ENCODE data around the gene HGFAC.
A peak's percentile ranks its signal among the peaks of the same experiment; 100 is the strongest.

The HGFAC gene

GRCh38 chr4:3495204-3495975 is 53.6 kb downstream of the HGFAC start:
- Histone ChIP-seq H3K9me3 (replicated peaks in 1 of 11) (no peaks in the 10 kb centered on the region), H3K4me2 (peak overlapping the region in 5 of 11 experiments; percentile 49 to 67 (median 50); a peak in 5 of 22 replicates), H3K36me3 (peaks cover 0 to 3% (median 0%) of the 10 kb centered on the region in 11 experiments; a peak in 4 of 22 replicates), H4K20me1 (peaks cover 8 to 86% (median 64%) of the 10 kb centered on the region in 11 experiments; a peak in 20 of 22 replicates), H3K4me1 (peaks cover 10 to 43% (median 28%) of the 10 kb centered on the region in 10 experiments; a peak in 17 of 20 replicates), H3K9ac (no peak overlapping the region), H3K4me3 (no peak overlapping the region), H3K27me3 (peaks cover 8 to 43% (median 24%) of the 10 kb centered on the region in 11 experiments; a peak in 18 of 22 replicates), H3K27ac (no peak overlapping the region)
- no peak for TF ChIP-seq Cebpa-rat (IDR thresholded peaks at IDR 0.05)

DNA sequence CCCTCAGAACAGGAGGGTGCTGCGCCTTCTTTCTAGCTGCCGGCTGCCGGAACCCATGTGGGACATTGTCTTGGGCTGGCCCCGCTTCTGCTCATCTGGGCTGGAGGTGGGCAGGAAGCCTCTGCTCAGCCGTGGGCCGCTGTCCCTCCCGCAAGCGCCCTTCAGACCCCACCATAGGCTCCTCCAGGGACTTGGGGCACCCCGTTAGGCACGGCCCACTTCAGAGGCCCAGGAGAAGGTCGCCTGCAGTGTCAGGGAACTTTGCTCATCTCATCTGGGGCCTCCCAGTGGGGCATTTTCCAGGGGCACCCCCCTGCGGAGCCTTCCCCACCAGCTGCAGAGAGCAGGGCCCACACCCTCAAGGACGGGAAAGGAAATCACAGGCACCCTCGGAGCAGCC is 54.3 kb downstream of the HGFAC start:
- no peak overlapping the region for H3K4me3 ChIP-seq
- H3K27ac ChIP-seq, result no peak overlapping the region
- H4K20me1 ChIP-seq, result peaks cover 14 to 92% (median 70%) of the 10 kb centered on the region in 11 experiments; a peak in 21 of 22 replicates
- H3K36me3 ChIP-seq, result peaks cover 0 to 10% (median 4%) of the 10 kb centered on the region in 11 experiments; a peak in 9 of 22 replicates
- peaks cover 10 to 43% (median 28%) of the 10 kb centered on the region in 10 experiments; a peak in 17 of 20 replicates for H3K4me1 ChIP-seq
- H3K9me3 ChIP-seq (replicated peaks in 1 of 11), result no peaks in the 10 kb centered on the region
- no peak for TF ChIP-seq Cebpa-rat (IDR thresholded peaks at IDR 0.05)
- H3K4me2 ChIP-seq, result peak overlapping the region in 8 of 11 experiments; percentile 16 to 63 (median 36); a peak in 13 of 22 replicates
- no peak overlapping the region for H3K9ac ChIP-seq
- H3K27me3 ChIP-seq, result peaks cover 8 to 43% (median 24%) of the 10 kb centered on the region in 11 experiments; a peak in 18 of 22 replicates

GRCh38 chr4:3497095-3497494 is 55.3 kb downstream of the HGFAC start:
- H3K4me3 ChIP-seq, result no peak overlapping the region
- H3K36me3 ChIP-seq, result peaks cover 0 to 20% (median 11%) of the 10 kb centered on the region in 11 experiments; a peak in 17 of 22 replicates
- peaks cover 8 to 42% (median 22%) of the 10 kb centered on the region in 11 experiments; a peak in 18 of 22 replicates for H3K27me3 ChIP-seq
- no peak overlapping the region for H3K27ac ChIP-seq
- peak overlapping the region in 3 of 11 experiments; percentile 12 to 45 (median 15); a peak in 2 of 22 replicates for H3K4me2 ChIP-seq
- no peaks in the 10 kb centered on the region for H3K9me3 ChIP-seq (replicated peaks in 1 of 11)
- no peak for TF ChIP-seq Cebpa-rat (IDR thresholded peaks at IDR 0.05)
- H3K9ac ChIP-seq, result no peak overlapping the region
- H3K4me1 ChIP-seq, result peaks cover 10 to 46% (median 29%) of the 10 kb centered on the region in 10 experiments; a peak in 17 of 20 replicates
- peaks cover 25 to 97% (median 77%) of the 10 kb centered on the region in 11 experiments for H4K20me1 ChIP-seq

DNA sequence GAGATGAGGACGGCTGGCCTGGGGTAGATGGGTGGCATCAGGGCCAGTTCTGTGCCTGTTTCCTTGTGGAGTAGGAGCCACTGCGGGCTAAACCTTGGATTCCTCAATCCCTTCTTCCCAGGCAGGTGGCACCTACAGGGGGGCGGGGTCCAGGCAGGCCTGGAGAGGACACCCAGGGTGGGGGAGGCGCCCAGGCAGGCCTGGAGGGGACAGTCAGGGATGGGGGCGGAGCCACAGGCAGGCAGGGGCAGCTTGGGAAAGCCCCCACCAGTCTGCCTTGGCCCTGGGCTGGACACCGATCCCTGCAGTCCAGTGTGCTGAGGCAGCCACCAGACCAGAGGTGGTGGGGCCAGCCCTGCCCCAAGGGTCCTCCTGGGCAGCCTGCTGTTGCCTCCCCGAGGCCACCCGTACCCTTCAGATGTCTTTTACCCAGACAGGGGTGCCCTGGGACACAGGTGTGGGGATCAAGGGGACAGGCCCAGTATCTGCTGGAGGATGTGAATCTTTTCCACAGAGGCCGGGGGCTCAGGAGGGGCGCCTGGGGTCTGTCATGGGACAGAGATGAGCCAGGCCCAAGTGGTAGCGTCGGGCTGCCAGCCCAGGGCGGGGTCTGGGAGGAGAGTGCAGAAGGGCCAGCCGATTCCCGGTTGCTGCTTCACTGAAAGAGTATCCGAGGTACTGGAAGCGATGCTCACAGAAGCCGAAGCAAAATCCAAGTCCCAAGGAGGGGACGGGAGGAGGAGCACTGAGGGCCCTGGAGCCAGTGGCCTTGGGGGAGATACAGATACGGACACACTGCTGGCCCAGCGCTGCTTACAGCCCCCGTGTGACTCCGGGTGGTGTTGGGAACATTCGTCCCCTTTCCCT is 56.0 kb downstream of the HGFAC start:
- no peak overlapping the region for H3K4me3 ChIP-seq
- H3K36me3 ChIP-seq, result peaks cover 2 to 27% (median 15%) of the 10 kb centered on the region in 11 experiments; a peak in 21 of 22 replicates
- peaks cover 10 to 51% (median 33%) of the 10 kb centered on the region in 10 experiments; a peak in 17 of 20 replicates for H3K4me1 ChIP-seq
- H3K27ac ChIP-seq, result no peak overlapping the region
- H3K4me2 ChIP-seq, result peak overlapping the region in 2 of 11 experiments; percentile 12 to 15; a peak in 2 of 22 replicates
- no peak for TF ChIP-seq Cebpa-rat (IDR thresholded peaks at IDR 0.05)
- H3K27me3 ChIP-seq, result peaks cover 7 to 42% (median 22%) of the 10 kb centered on the region in 11 experiments; a peak in 18 of 22 replicates
- peaks cover 31 to 100% (median 84%) of the 10 kb centered on the region in 11 experiments for H4K20me1 ChIP-seq
- H3K9me3 ChIP-seq (replicated peaks in 1 of 11), result no peaks in the 10 kb centered on the region
- 0 out of 22 replicates have a peak overlapping the region, but pooled peaks of 1 of the 11 experiments have one; percentile 3 for H3K9ac ChIP-seq

DNA sequence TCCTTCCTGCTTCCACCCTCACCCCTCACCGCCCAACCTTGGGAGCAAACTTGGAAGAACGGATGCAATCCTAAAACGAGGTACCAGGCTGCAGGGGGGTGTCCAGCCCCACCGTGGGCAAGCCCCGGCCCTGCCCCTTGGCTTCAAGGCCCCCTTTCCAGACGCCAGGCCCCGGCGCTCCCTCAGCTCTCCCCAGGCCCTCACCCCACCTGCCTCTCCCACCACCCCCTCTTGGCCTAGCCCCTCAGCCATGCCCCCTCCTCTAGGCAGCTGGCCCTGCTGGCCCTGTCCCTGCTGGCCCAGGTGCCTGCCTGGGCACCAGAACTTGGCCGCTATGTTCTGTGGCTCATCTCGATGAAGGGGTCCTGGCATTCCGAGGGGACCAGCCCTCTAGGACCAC is 56.6 kb downstream of the HGFAC start:
- TF ChIP-seq Cebpa-rat (IDR thresholded peaks at IDR 0.05), result no peak
- Histone ChIP-seq H4K20me1 (peaks cover 38 to 100% (median 90%) of the 10 kb centered on the region in 11 experiments), H3K4me3 (no peak overlapping the region), H3K9ac (no peak overlapping the region), H3K27ac (no peak overlapping the region), H3K4me2 (no peak overlapping the region), H3K27me3 (peaks cover 7 to 42% (median 22%) of the 10 kb centered on the region in 11 experiments; a peak in 18 of 22 replicates), H3K4me1 (peaks cover 10 to 51% (median 33%) of the 10 kb centered on the region in 10 experiments; a peak in 17 of 20 replicates), H3K36me3 (peaks cover 8 to 34% (median 22%) of the 10 kb centered on the region in 11 experiments; a peak in 21 of 22 replicates), H3K9me3 (replicated peaks in 1 of 11) (no peaks in the 10 kb centered on the region)

Data from BLaER1 treated with 17β-estradiol and CSF1 and Interleukin-3, amounts not matched to agents 10 nM and 100 nM (cell line).